ENCODE measurements around the gene SLC9A3.
A peak's percentile ranks its signal among the peaks of the same experiment; 100 is the strongest.

SLC9A3 gene

GRCh38 chr5:548256-548655 lies 24.0 kb upstream of the SLC9A3 start:
- DNase-seq (ENCODE audit: low spot score): no peak
- no peak for TF ChIP-seq CTCF (conservative IDR thresholded peaks at IDR 0.05; ENCODE audit: low read depth)
- POLR2A ChIA-PET (ENCODE audit: low non-redundant PET): no interaction called here
- CTCF ChIA-PET: no interaction called here
- no peak overlapping the region for H3K27ac ChIP-seq

- ChIA-PET POLR2A (ENCODE audit: low non-redundant PET) (no interaction called here), CTCF (no interaction called here)
- peak overlapping the region; percentile 1; the same call in 1 of the 2 replicates for H3K27ac ChIP-seq
- no peak for DNase-seq (ENCODE audit: low spot score)
- TF ChIP-seq CTCF (conservative IDR thresholded peaks at IDR 0.05; ENCODE audit: low read depth): no peak
These were observed 23.1 kb upstream of the SLC9A3 start for GRCh38 chr5:547086-547924.

GRCh38 chr5:546376-546908 lies 22.2 kb upstream of the SLC9A3 start:
- CTCF ChIA-PET: interaction anchor here (0.6 kb wide), 1 partner anchor 18 kb away, joined by 4 read pairs; no protein-coding TSS in a partner anchor
- POLR2A ChIA-PET (ENCODE audit: low non-redundant PET): no interaction called here

GRCh38 chr5:545641-546375 lies 21.6 kb upstream of the SLC9A3 start:
- CTCF ChIA-PET: interaction anchor here (0.6 kb wide), 1 partner anchor 17 kb away, joined by 4 read pairs; no protein-coding TSS in a partner anchor
- TF ChIP-seq CTCF (conservative IDR thresholded peaks at IDR 0.05; ENCODE audit: low read depth): no peak
- POLR2A ChIA-PET (ENCODE audit: low non-redundant PET): no interaction called here
- no peak overlapping the region for H3K27ac ChIP-seq
- DNase-seq (ENCODE audit: low spot score): no peak

More at GRCh38 chr5:546376-546908, 22.2 kb upstream of the SLC9A3 start:
- no peak overlapping the region for H3K27ac ChIP-seq
- no peak for DNase-seq (ENCODE audit: low spot score)
- TF ChIP-seq CTCF (conservative IDR thresholded peaks at IDR 0.05; ENCODE audit: low read depth): no peak

GRCh38 chr5:544675-545355 lies 20.6 kb upstream of the SLC9A3 start:
- CTCF ChIA-PET: no interaction called here
- no peak for TF ChIP-seq CTCF (conservative IDR thresholded peaks at IDR 0.05; ENCODE audit: low read depth)
- no peak overlapping the region for H3K27ac ChIP-seq
- no peak for DNase-seq (ENCODE audit: low spot score)
- POLR2A ChIA-PET (ENCODE audit: low non-redundant PET): no interaction called here

Data from RWPE1 (cell line).